Posterior cingulate gyrus (tissue), 11 donors: ENCODE measurements around the gene ADAM8.
A peak's percentile ranks its signal among the peaks of the same experiment; 100 is the strongest.
"Not testable (repeated sequence)": the region's sequence is repeated elsewhere in the genome, so short reads cannot be mapped to it uniquely, and the experiment has no call there.

Experiments
- DNase-seq, 10 donors: peaks; one replicate each; pipeline versions ENCODE4 v3.0.0 to v3.0.0-alpha.2; 2020 to 2021; ENCODE audit warnings: mixed read lengths in 3 of 10
- intact Hi-C: fragments of 100-400 bp; cut with DNase I; formaldehyde crosslinking; loops from one replicate; pipeline ENCODE4 v1.15.1; 2023

ADAM8 gene

GRCh38 chr10:133276435-133277201 lies at the start of gene ADAM8:
Gene ADAM8 (minus strand): TSS chr10:133276868. CDS start chr10:133276817, 51 bp downstream.
- no peak for DNase-seq
- intact Hi-C loops, result no loop called here

- intact Hi-C loops, result loop anchor here (5.0 kb wide), 1 partner anchor 46 kb away; the partner anchor contains the start of gene ECHS1
- peak in 1 of 10 donors; percentile 66 for DNase-seq
These were observed 49.5 kb upstream of the ADAM8 start for GRCh38 chr10:133326223-133326551.

- DNase-seq, result peak in 4 of 10 donors; percentile 35 to 85 (median 66)
- intact Hi-C loops, result loop anchor here (5.0 kb wide), 1 partner anchor 47 kb away; the partner anchor contains the start of gene ECHS1
These were observed 49.0 kb upstream of the ADAM8 start for GRCh38 chr10:133325440-133326222.

GRCh38 chr10:133324857-133325260 lies 48.2 kb upstream of the ADAM8 start:
- intact Hi-C loops, result loop anchor here (5.0 kb wide), 1 partner anchor 47 kb away; the partner anchor contains the start of gene ECHS1
- DNase-seq, result peak in 1 of 10 donors; percentile 71

- peak in 7 of 10 donors; percentile 42 to 95 (median 72) for DNase-seq
- intact Hi-C loops, result no loop called here
These were observed 47.6 kb upstream of the ADAM8 start for GRCh38 chr10:133324198-133324792.

GRCh38 chr10:133322064-133322709 lies 45.5 kb upstream of the ADAM8 start:
- intact Hi-C loops, result not testable (repeated sequence)
- peak in 1 of 10 donors; percentile 14 for DNase-seq

GRCh38 chr10:133320852-133321422 lies 44.3 kb upstream of the ADAM8 start:
- intact Hi-C loops, result not testable (repeated sequence)
- peak in 1 of 10 donors; percentile 14 for DNase-seq

- DNase-seq, result peak in 9 of 10 donors; percentile 52 to 94 (median 67)
- intact Hi-C loops, result no loop called here
These were observed 41.9 kb upstream of the ADAM8 start for GRCh38 chr10:133318494-133319127.

- peak in 2 of 10 donors; percentile 15 to 22 for DNase-seq
- intact Hi-C loops, result no loop called here
These were observed 40.1 kb upstream of the ADAM8 start for GRCh38 chr10:133316732-133317131.

GRCh38 chr10:133316266-133316665 lies 39.6 kb upstream of the ADAM8 start:
- DNase-seq, result peak in 2 of 10 donors; percentile 10 to 48
- intact Hi-C loops, result no loop called here

- intact Hi-C loops, result no loop called here
- peak in 3 of 10 donors; percentile 30 to 67 (median 52) for DNase-seq
These were observed 39.2 kb upstream of the ADAM8 start for GRCh38 chr10:133315847-133316246.

- intact Hi-C loops, result no loop called here
- peak in 2 of 10 donors; percentile 80 to 82 for DNase-seq
These were observed 38.2 kb upstream of the ADAM8 start for GRCh38 chr10:133314911-133315310.

GRCh38 chr10:133313192-133313591 lies 36.5 kb upstream of the ADAM8 start:
- intact Hi-C loops, result no loop called here
- no peak for DNase-seq

- peak in 2 of 10 donors; percentile 59 to 70 for DNase-seq
- intact Hi-C loops, result no loop called here
These were observed 36.1 kb upstream of the ADAM8 start for GRCh38 chr10:133312769-133313145.

- intact Hi-C loops, result no loop called here
- peak in 2 of 10 donors; percentile 42 to 63 for DNase-seq
These were observed 35.5 kb upstream of the ADAM8 start for GRCh38 chr10:133312016-133312768.

GRCh38 chr10:133311570-133311969 lies 34.9 kb upstream of the ADAM8 start:
- intact Hi-C loops, result no loop called here
- peak in 2 of 10 donors; percentile 7 to 79 for DNase-seq

- intact Hi-C loops, result no loop called here
- peak in 2 of 10 donors; percentile 9 to 32 for DNase-seq
These were observed 34.1 kb upstream of the ADAM8 start for GRCh38 chr10:133310789-133311188.

GRCh38 chr10:133310399-133310755 lies 33.7 kb upstream of the ADAM8 start:
- peak in 2 of 10 donors; percentile 66 to 70 for DNase-seq
- intact Hi-C loops, result no loop called here
